Hepatocyte (in vitro differentiated cells): ENCODE data around the gene NUDT3. TPM values are rescaled to one million over a fixed set of nuclear protein-coding genes. Genes with fewer than 3 reads are reported as not detected.

ENCODE experiments used
- DNase-seq: peaks from one replicate; pipeline ENCODE4 v3.0.0-alpha.2; 2016; ENCODE audit warnings: low spot score
- H2AFZ ChIP-seq: fragments of 200-600 bp; sonication (generic); 2 replicates; pipeline ENCODE4 v1.6.0; 2016; ENCODE audit warnings: antibody characterized with exemption, mild to moderate bottlenecking
- H3K27ac ChIP-seq: fragments of 200-600 bp; sonication (generic); 2 replicates; pipeline ENCODE4 v1.5.1; 2016; ENCODE audit warnings: mild to moderate bottlenecking
- H3K27me3 ChIP-seq: fragments of 200-600 bp; sonication (generic); 2 replicates; pipeline ENCODE4 v1.6.1; 2016
- H3K36me3 ChIP-seq: fragments of 200-600 bp; sonication (generic); replicated peaks from 2 replicates; pipeline ENCODE4 v1.5.1; 2016; ENCODE audit warnings: low read depth; ENCODE audit not compliant: insufficient read depth
- H3K4me1 ChIP-seq: fragments of 200-600 bp; sonication (generic); 2 replicates; pipeline ENCODE4 v1.5.1; 2016; ENCODE audit warnings: mild to moderate bottlenecking, moderate library complexity; ENCODE audit not compliant: insufficient read depth
- H3K4me2 ChIP-seq: fragments of 200-600 bp; sonication (generic); 2 replicates; pipeline ENCODE4 v1.6.0; 2016
- H3K4me3 ChIP-seq: fragments of 200-600 bp; sonication (generic); 2 replicates; pipeline ENCODE4 v1.5.1; 2016; ENCODE audit warnings: mild to moderate bottlenecking
- H3K79me2 ChIP-seq: fragments of 200-600 bp; sonication (generic); 2 replicates; pipeline ENCODE4 v1.6.0; 2017; ENCODE audit warnings: mild to moderate bottlenecking
- H3K9me2 ChIP-seq: fragments of 200-600 bp; sonication (generic); replicated peaks from 2 replicates; pipeline ENCODE4 v1.6.0; 2017; ENCODE audit warnings: mild to moderate bottlenecking; ENCODE audit not compliant: insufficient read depth
- H3K9me3 ChIP-seq: fragments of 200-600 bp; sonication (generic); 2 replicates; pipeline ENCODE4 v1.5.1; 2016; ENCODE audit warnings: low read depth, mild to moderate bottlenecking
- H4K20me1 ChIP-seq: fragments of 200-600 bp; sonication (generic); 2 replicates; pipeline ENCODE4 v1.6.0; 2016; ENCODE audit warnings: mild to moderate bottlenecking; ENCODE audit not compliant: insufficient read depth, poor library complexity, severe bottlenecking
- EZH2 ChIP-seq: fragments of 200-600 bp; sonication (generic); IDR thresholded peaks from 2 replicates; pipeline ENCODE4 v1.6.1; 2016; ENCODE audit warnings: antibody characterized with exemption, mild to moderate bottlenecking, borderline replicate concordance
- EZH2phosphoT487 ChIP-seq: fragments of 200-600 bp; sonication (generic); IDR thresholded peaks from one replicate; pipeline ENCODE4 v1.6.1; 2018; ENCODE audit warnings: antibody characterized with exemption, mild to moderate bottlenecking, low read depth, moderate library complexity; ENCODE audit not compliant: unreplicated experiment, severe bottlenecking
- WGBS: methylation state at CpG from one replicate; pipeline ENCODE4 v1.1.6; 2016; ENCODE audit warnings: low lambda C conversion rate; ENCODE audit errors: missing lambda C conversion rate; 5-methylcytosine and 5-hydroxymethylcytosine counted together
- polyA plus RNA-seq: library from polyadenylated mRNA; unstranded; fragments of >200 nt; fragmentation: Nextera tagmentation; extraction: Ambion mirVana; gene quantifications from 2 replicates; pipeline ENCODE4 v1.2.1, GENCODE V29; 2016
- total RNA-seq: library from RNA; depleted of rRNA; stranded (reverse); fragments of >200 nt; gene quantifications from 2 replicates; pipeline ENCODE4 v1.2.3, GENCODE V29; 2014
- TF ChIP-seq, protein P1 (sequence below): fragments of 200-600 bp; sonication (generic); IDR thresholded peaks from 2 replicates; pipeline ENCODE4 v1.5.1; 2016; ENCODE audit warnings: antibody characterized with exemption, mild to moderate bottlenecking; ENCODE audit not compliant: poor library complexity

Gene NUDT3
- total and polyA plus RNA-seq, 2 experiments from 2014 or later = 6.2 to 20.4 TPM

- peak overlapping the region; percentile 50 for H3K27ac ChIP-seq
- no peak for DNase-seq
- no peak overlapping the region for H3K4me3 ChIP-seq
- H3K4me1 ChIP-seq = peaks cover 28% of the 10 kb centered on the region
- H3K27me3 ChIP-seq = no peaks in the 10 kb centered on the region
- no peak overlapping the region for H3K4me2 ChIP-seq
- peaks cover 37% of the 10 kb centered on the region for H3K79me2 ChIP-seq
- H2AFZ ChIP-seq = no peak overlapping the region
- TF ChIP-seq EZH2phosphoT487 = no peak
- TF ChIP-seq EZH2 = no peak
- TF ChIP-seq, protein P1, sequence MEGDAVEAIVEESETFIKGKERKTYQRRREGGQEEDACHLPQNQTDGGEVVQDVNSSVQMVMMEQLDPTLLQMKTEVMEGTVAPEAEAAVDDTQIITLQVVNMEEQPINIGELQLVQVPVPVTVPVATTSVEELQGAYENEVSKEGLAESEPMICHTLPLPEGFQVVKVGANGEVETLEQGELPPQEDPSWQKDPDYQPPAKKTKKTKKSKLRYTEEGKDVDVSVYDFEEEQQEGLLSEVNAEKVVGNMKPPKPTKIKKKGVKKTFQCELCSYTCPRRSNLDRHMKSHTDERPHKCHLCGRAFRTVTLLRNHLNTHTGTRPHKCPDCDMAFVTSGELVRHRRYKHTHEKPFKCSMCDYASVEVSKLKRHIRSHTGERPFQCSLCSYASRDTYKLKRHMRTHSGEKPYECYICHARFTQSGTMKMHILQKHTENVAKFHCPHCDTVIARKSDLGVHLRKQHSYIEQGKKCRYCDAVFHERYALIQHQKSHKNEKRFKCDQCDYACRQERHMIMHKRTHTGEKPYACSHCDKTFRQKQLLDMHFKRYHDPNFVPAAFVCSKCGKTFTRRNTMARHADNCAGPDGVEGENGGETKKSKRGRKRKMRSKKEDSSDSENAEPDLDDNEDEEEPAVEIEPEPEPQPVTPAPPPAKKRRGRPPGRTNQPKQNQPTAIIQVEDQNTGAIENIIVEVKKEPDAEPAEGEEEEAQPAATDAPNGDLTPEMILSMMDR = no peak
- no peaks in the 10 kb centered on the region for H3K9me3 ChIP-seq
- no peaks in the 10 kb centered on the region for H4K20me1 ChIP-seq
- H3K9me2 ChIP-seq = no peaks in the 10 kb centered on the region
- no peaks in the 10 kb centered on the region for H3K36me3 ChIP-seq
- 100% methylated on average over 1 of the region's 1 CpG for WGBS
Measured at GRCh38 chr6:34316431-34317171, 75.9 kb downstream of the NUDT3 start.

DNA sequence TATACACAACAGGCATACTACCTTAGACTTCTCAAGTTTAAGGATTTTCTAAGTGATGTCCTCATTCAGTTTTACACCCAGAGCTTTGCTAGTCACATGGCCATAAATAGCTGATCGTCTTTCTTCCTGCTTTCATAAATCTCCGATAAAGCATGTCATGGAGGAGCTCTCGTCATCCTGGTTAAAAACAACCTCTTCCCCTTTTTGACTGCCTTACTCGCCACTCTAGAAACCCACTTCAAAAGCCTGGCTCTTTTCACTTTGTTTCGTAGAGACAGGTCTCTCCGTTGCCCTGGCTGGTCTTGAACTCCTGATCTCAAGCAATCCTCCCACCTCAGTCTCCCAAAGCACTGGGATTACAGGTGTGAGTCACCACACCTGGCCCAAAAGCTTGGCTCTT is 76.7 kb downstream of the NUDT3 start:
- H3K4me1 ChIP-seq = peaks cover 28% of the 10 kb centered on the region
- H3K4me3 ChIP-seq = no peak overlapping the region
- H3K9me3 ChIP-seq = no peaks in the 10 kb centered on the region
- no peaks in the 10 kb centered on the region for H4K20me1 ChIP-seq
- no peak overlapping the region for H2AFZ ChIP-seq
- peak overlapping the region; percentile 17 for H3K27ac ChIP-seq
- H3K9me2 ChIP-seq = no peaks in the 10 kb centered on the region
- TF ChIP-seq, protein P1 = no peak
- TF ChIP-seq EZH2 (no peak), EZH2phosphoT487 (no peak)
- H3K79me2 ChIP-seq = peaks cover 42% of the 10 kb centered on the region
- H3K36me3 ChIP-seq = no peaks in the 10 kb centered on the region
- no peak overlapping the region for H3K4me2 ChIP-seq
- DNase-seq = no peak
- 74% methylated on average over 6 of the region's 6 CpGs for WGBS
- H3K27me3 ChIP-seq = no peaks in the 10 kb centered on the region

GRCh38 chr6:34315256-34315655 is 77.2 kb downstream of the NUDT3 start:
- Histone ChIP-seq H3K4me2 (no peak overlapping the region), H3K9me2 (no peaks in the 10 kb centered on the region), H2AFZ (no peak overlapping the region), H4K20me1 (no peaks in the 10 kb centered on the region), H3K36me3 (no peaks in the 10 kb centered on the region), H3K9me3 (no peaks in the 10 kb centered on the region), H3K27ac (no peak overlapping the region), H3K4me3 (no peak overlapping the region), H3K79me2 (peaks cover 47% of the 10 kb centered on the region), H3K4me1 (peaks cover 27% of the 10 kb centered on the region), H3K27me3 (no peaks in the 10 kb centered on the region)
- no peak for DNase-seq
- no peak for TF ChIP-seq EZH2
- TF ChIP-seq EZH2phosphoT487 = no peak
- TF ChIP-seq, protein P1 = no peak
- WGBS = 97% methylated on average over 1 of the region's 1 CpG
